GM12878 (cell line): ENCODE results near the gene CINP. TPM values are rescaled to one million over a fixed set of nuclear protein-coding genes. Genes with fewer than 3 reads are reported as not detected.

Experiments
- ATAC-seq: fragments of 200-7000 bp; cut with Tn5 transposase; 3 replicates; pipeline ENCODE4 v1.9.1; 2020; ENCODE audit warnings: mild to moderate bottlenecking, moderate library complexity
- BruUV-seq: library from RNA; stranded (reverse); fragments of 400-500 nt; replicated peaks from 2 replicates; lab custom pipeline; 2021; lab: Mats Ljungman, UMichigan
- CTCF ChIA-PET: fragments of 300-600 bp; sonication (Branson Sonifier 250); formaldehyde crosslinking; extraction: SDS; loops from one replicate; lab custom pipeline; 2021; ENCODE audit warnings: inconsistent platforms; lab: Yijun Ruan, JAX
- POLR2A ChIA-PET: fragments of 350-600 bp; formaldehyde crosslinking; extraction: SDS; loops from one replicate; lab custom pipeline; 2021; ENCODE audit warnings: inconsistent platforms; lab: Charles Lee
- RAD21 ChIA-PET: fragments of 300-600 bp; sonication (Branson Sonifier 250); formaldehyde crosslinking; loops from one replicate; lab custom pipeline; 2023; ENCODE audit warnings: antibody characterized with exemption; ENCODE audit not compliant: unreplicated experiment; lab: Charles Lee
- SMC1A ChIA-PET: fragments of 300-600 bp; sonication (Branson Sonifier 250); formaldehyde crosslinking; loops from one replicate; lab custom pipeline; 2023; ENCODE audit not compliant: unreplicated experiment, uncharacterized antibody; lab: Charles Lee
- DNase-seq: peaks from one replicate; pipeline ENCODE4 v3.0.0-alpha.2; 2011; ENCODE audit warnings: low read depth, low spot score
- FAIRE-seq: peaks from 3 replicates; lab custom pipeline; 2011; peaks lifted over from hg19 to GRCh38; lab: Jason Lieb, UNC
- H2AFZ ChIP-seq: 2 replicates; pipeline ENCODE4 v1.6.0; 2011; ENCODE audit warnings: low read depth, low read length, control low read depth; ENCODE audit not compliant: control insufficient read depth
- H3K27ac ChIP-seq: 2 replicates; pipeline ENCODE4 v1.5.1; 2011; ENCODE audit warnings: control low read depth; ENCODE audit not compliant: control insufficient read depth, insufficient read depth
- H3K27me3 ChIP-seq, 2 experiments: replicated peaks in 1 of 2; 2 replicates each; pipeline versions ENCODE4 v1.6.0 to v1.6.1; 2011; ENCODE audit warnings: low read length in 1 of 2; ENCODE audit not compliant: control insufficient read depth in 2 of 2, insufficient read depth in 2 of 2
- H3K36me3 ChIP-seq, 2 experiments: 2 replicates each; pipeline ENCODE4 v1.5.1; 2011; ENCODE audit warnings: low read length in 1 of 2; ENCODE audit not compliant: control insufficient read depth in 2 of 2, insufficient read depth in 2 of 2
- H3K4me1 ChIP-seq: 2 replicates; pipeline ENCODE4 v1.6.1; 2011; ENCODE audit warnings: mild to moderate bottlenecking, low read length, moderate library complexity, mixed read lengths; ENCODE audit not compliant: control insufficient read depth, insufficient read depth
- H3K4me2 ChIP-seq: 2 replicates; pipeline ENCODE4 v1.6.0; 2011; ENCODE audit warnings: control low read depth; ENCODE audit not compliant: control insufficient read depth, insufficient read depth
- H3K4me3 ChIP-seq: fragments of 200-600 bp; sonication (generic); 2 replicates; pipeline ENCODE4 v1.5.1; 2016
- H3K79me2 ChIP-seq: 2 replicates; pipeline ENCODE4 v1.6.0; 2011; ENCODE audit warnings: low read length; ENCODE audit not compliant: control insufficient read depth, insufficient read depth
- H3K9ac ChIP-seq: 2 replicates; pipeline ENCODE4 v1.8.0; 2011; ENCODE audit warnings: low read length, control low read depth, mixed read lengths; ENCODE audit not compliant: control insufficient read depth, insufficient read depth
- H3K9me3 ChIP-seq: replicated peaks from 3 replicates; pipeline ENCODE4 v1.5.1; 2011; ENCODE audit warnings: mild to moderate bottlenecking, low read length; ENCODE audit not compliant: control insufficient read depth, insufficient read depth
- H4K20me1 ChIP-seq: 2 replicates; pipeline ENCODE4 v1.6.0; 2011; ENCODE audit not compliant: control insufficient read depth, insufficient read depth
- CBX3 ChIP-seq: fragments of 200-600 bp; sonication (generic); IDR thresholded peaks from 2 replicates; pipeline ENCODE4 v1.6.1; 2016; ENCODE audit warnings: low read depth, borderline replicate concordance
- ETV6 ChIP-seq, 2 experiments: fragments of 450-650 bp in 1 of 2; IDR thresholded peaks in 1 of 2; conservative IDR thresholded peaks in 1 of 2; 2 replicates each; pipeline ENCODE4 v1.6.1; 2014; ENCODE audit warnings: antibody characterized with exemption in 1 of 2, borderline replicate concordance in 1 of 2, low read depth in 1 of 2, mild to moderate bottlenecking in 1 of 2, moderate library complexity in 1 of 2
- HDAC2 ChIP-seq: fragments of 200-600 bp; sonication (generic); IDR thresholded peaks from 2 replicates; pipeline ENCODE4 v1.6.1; 2017
- JUND ChIP-seq: IDR thresholded peaks from 2 replicates; pipeline ENCODE4 v1.6.1; 2012; ENCODE audit warnings: low read depth, mild to moderate bottlenecking, low read length, improper control_type of control experiment, moderate library complexity
- PAX8 ChIP-seq: fragments of 450-650 bp; IDR thresholded peaks from 2 replicates; pipeline ENCODE4 v1.6.1; 2017; ENCODE audit warnings: mild to moderate bottlenecking, moderate library complexity
- RB1 ChIP-seq: fragments of 450-650 bp; formaldehyde crosslinking; IDR thresholded peaks from 2 replicates; pipeline ENCODE4 v1.6.1; 2017; ENCODE audit warnings: mild to moderate bottlenecking, borderline replicate concordance
- SRF ChIP-seq, 2 experiments: IDR thresholded peaks; 2 replicates each; pipeline ENCODE4 v1.6.1; 2011; ENCODE audit warnings: low read depth in 2 of 2, low read length in 2 of 2, mild to moderate bottlenecking in 1 of 2, moderate library complexity in 1 of 2
- TARDBP ChIP-seq: IDR thresholded peaks from 2 replicates; pipeline ENCODE4 v1.6.1; 2016; ENCODE audit warnings: borderline replicate concordance
- TCF7 ChIP-seq: IDR thresholded peaks from 2 replicates; pipeline ENCODE4 v1.6.1; 2014; ENCODE audit warnings: antibody characterized with exemption, borderline replicate concordance
- ZNF622 ChIP-seq: fragments of 450-650 bp; IDR thresholded peaks from 2 replicates; pipeline ENCODE4 v1.6.1; 2017; ENCODE audit warnings: mild to moderate bottlenecking, inconsistent platforms
- WGBS: methylation state at CpG from one replicate; pipeline ENCODE4 v1.1.6; 2016; ENCODE audit warnings: low lambda C conversion rate; ENCODE audit not compliant: insufficient replicate concordance, insufficient coverage; ENCODE audit errors: missing lambda C conversion rate; 5-methylcytosine and 5-hydroxymethylcytosine counted together
- in situ Hi-C: fragments of 300-500 bp; cut with MboI; formaldehyde crosslinking; loops from 9 replicates; pipeline ENCODE4 v1.14.3; 2018; ENCODE audit warnings: mixed read lengths
- intact Hi-C: fragments of 100-400 bp; cut with micrococcal nuclease; formaldehyde crosslinking; loops from one replicate; pipeline ENCODE4 v1.14.2; 2022; ENCODE audit not compliant: unreplicated experiment
- polyA plus RNA-seq, 11 experiments: library from polyadenylated mRNA; depleted of rRNA in 4 of 11; unstranded in 6 of 11; stranded (reverse) in 5 of 11; fragments of >200 nt; fragmentation: Nextera tagmentation in 4 of 11; fragmentation: Illumina TruSeq in 1 of 11; extraction: Ambion mirVana in 4 of 11; extraction: Trizol in 1 of 11; gene quantifications; 1 replicate in 1 of 11; 2 replicates in 10 of 11; pipeline versions ENCODE4 v1.2.1 to v1.2.3, GENCODE V29; 2011 to 2016; ENCODE audit warnings: inconsistent platforms in 2 of 11, missing spikeins in 2 of 11, low read depth in 1 of 11
- total RNA-seq, 4 experiments: library from RNA; depleted of rRNA in 3 of 4; stranded (reverse); fragments of >200 nt in 3 of 4; fragmentation: Illumina TruSeq in 1 of 4; extraction: Trizol in 1 of 4; gene quantifications; 2 replicates each; pipeline versions ENCODE4 v1.2.1 to v1.2.3, GENCODE V29; 2013 to 2021
- TF ChIP-seq, protein P1 (sequence below): IDR thresholded peaks from 2 replicates; pipeline ENCODE4 v1.6.1; 2012; ENCODE audit warnings: improper control_type of control experiment, low read depth, low read length; ENCODE audit not compliant: insufficient replicate concordance
- TF ChIP-seq, protein P2 (sequence below): IDR thresholded peaks from 2 replicates; pipeline ENCODE4 v1.6.1; 2012; ENCODE audit warnings: low read depth, low read length, improper control_type of control experiment
- TF ChIP-seq, protein P3 (sequence below): fragments of 450-650 bp; IDR thresholded peaks from 2 replicates; pipeline ENCODE4 v1.6.1; 2017; ENCODE audit warnings: mild to moderate bottlenecking
- TF ChIP-seq, protein P4 (sequence below): fragments of 450-650 bp; conservative IDR thresholded peaks from 2 replicates; pipeline ENCODE4 v1.6.1; 2017; ENCODE audit warnings: mild to moderate bottlenecking, moderate library complexity

CINP gene
- total and polyA plus RNA-seq, 10 of the 15 experiments (the other 5 are each of a cell fraction or from before 2014, with no cell fraction given), result 45.4 to 73.3 (median 52.9) TPM

DNA sequence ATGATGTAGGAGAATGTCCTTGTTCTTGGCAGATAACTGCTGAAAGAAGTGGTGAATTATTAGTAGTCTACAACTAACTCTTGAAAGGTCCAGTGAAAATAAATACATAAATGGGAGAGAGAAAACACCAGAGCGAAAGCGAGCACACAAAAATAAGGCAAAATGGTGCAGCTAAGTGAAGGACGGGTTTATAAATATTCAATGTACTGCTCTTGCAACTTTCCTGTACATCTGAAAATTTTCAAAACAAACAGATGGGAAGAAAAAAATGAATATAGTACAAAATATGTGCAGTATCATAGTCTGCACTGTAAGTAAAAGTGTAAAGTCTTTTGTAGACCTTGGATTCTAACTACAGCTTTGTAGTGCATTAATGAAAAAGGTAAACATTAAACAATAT is 59.0 kb downstream of the CINP start:
- in situ Hi-C loops, result loop anchor here (25.0 kb wide), 1 partner anchor 541 kb away; the partner anchor contains the start of gene PPP2R5C
- H2AFZ ChIP-seq, result no peak overlapping the region
- intact Hi-C loops, result no loop called here
- H4K20me1 ChIP-seq, result no peaks in the 10 kb centered on the region
- 97% methylated on average over 3 of the region's 3 CpGs for WGBS
- SMC1A ChIA-PET, result interaction anchor here (1.8 to 3.1 kb wide), 2 partner anchors 11 to 342 kb away, joined by 5 to 15 read pairs; no protein-coding TSS in a partner anchor
- POLR2A ChIA-PET, result interaction anchor here (0.5 to 0.6 kb wide), 2 partner anchors 15 to 104 kb away, joined by 3 read pairs; no protein-coding TSS in a partner anchor
- no peaks in the 10 kb centered on the region; the same call in 1 of the 2 replicates for H3K4me1 ChIP-seq
- no peaks in the 10 kb centered on the region for H3K9me3 ChIP-seq
- no TSS peak for BruUV-seq
- FAIRE-seq (no peak), DNase-seq (no peak), ATAC-seq (no peak)
- CTCF ChIA-PET, result interaction anchor here (1.2 to 3.2 kb wide), 2 partner anchors 11 to 13 kb away, joined by 4 to 19 read pairs; no protein-coding TSS in a partner anchor
- no peak overlapping the region for H3K9ac ChIP-seq
- no peak overlapping the region for H3K4me3 ChIP-seq
- no peaks in the 10 kb centered on the region for H3K27me3 ChIP-seq
- no peak overlapping the region for H3K4me2 ChIP-seq
- H3K36me3 ChIP-seq, result no peaks in the 10 kb centered on the region
- no peak overlapping the region for H3K27ac ChIP-seq
- no peaks in the 10 kb centered on the region for H3K79me2 ChIP-seq
- RAD21 ChIA-PET, result interaction anchor here (1.0 to 1.9 kb wide), 2 partner anchors 11 to 312 kb away, joined by 5 to 8 read pairs; no protein-coding TSS in a partner anchor
- TF ChIP-seq, protein P1, sequence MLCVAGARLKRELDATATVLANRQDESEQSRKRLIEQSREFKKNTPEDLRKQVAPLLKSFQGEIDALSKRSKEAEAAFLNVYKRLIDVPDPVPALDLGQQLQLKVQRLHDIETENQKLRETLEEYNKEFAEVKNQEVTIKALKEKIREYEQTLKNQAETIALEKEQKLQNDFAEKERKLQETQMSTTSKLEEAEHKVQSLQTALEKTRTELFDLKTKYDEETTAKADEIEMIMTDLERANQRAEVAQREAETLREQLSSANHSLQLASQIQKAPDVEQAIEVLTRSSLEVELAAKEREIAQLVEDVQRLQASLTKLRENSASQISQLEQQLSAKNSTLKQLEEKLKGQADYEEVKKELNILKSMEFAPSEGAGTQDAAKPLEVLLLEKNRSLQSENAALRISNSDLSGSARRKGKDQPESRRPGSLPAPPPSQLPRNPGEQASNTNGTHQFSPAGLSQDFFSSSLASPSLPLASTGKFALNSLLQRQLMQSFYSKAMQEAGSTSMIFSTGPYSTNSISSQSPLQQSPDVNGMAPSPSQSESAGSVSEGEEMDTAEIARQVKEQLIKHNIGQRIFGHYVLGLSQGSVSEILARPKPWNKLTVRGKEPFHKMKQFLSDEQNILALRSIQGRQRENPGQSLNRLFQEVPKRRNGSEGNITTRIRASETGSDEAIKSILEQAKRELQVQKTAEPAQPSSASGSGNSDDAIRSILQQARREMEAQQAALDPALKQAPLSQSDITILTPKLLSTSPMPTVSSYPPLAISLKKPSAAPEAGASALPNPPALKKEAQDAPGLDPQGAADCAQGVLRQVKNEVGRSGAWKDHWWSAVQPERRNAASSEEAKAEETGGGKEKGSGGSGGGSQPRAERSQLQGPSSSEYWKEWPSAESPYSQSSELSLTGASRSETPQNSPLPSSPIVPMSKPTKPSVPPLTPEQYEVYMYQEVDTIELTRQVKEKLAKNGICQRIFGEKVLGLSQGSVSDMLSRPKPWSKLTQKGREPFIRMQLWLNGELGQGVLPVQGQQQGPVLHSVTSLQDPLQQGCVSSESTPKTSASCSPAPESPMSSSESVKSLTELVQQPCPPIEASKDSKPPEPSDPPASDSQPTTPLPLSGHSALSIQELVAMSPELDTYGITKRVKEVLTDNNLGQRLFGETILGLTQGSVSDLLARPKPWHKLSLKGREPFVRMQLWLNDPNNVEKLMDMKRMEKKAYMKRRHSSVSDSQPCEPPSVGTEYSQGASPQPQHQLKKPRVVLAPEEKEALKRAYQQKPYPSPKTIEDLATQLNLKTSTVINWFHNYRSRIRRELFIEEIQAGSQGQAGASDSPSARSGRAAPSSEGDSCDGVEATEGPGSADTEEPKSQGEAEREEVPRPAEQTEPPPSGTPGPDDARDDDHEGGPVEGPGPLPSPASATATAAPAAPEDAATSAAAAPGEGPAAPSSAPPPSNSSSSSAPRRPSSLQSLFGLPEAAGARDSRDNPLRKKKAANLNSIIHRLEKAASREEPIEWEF, result no peak
- TF ChIP-seq, protein P2, sequence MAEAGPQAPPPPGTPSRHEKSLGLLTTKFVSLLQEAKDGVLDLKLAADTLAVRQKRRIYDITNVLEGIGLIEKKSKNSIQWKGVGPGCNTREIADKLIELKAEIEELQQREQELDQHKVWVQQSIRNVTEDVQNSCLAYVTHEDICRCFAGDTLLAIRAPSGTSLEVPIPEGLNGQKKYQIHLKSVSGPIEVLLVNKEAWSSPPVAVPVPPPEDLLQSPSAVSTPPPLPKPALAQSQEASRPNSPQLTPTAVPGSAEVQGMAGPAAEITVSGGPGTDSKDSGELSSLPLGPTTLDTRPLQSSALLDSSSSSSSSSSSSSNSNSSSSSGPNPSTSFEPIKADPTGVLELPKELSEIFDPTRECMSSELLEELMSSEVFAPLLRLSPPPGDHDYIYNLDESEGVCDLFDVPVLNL, result no peak
- no peak for TF ChIP-seq HDAC2
- no peak for TF ChIP-seq ZNF622
- TF ChIP-seq JUND, result no peak
- TF ChIP-seq TARDBP, result no peak
- TF ChIP-seq CBX3, result no peak
- TF ChIP-seq RB1, result no peak
- TF ChIP-seq, protein P3, sequence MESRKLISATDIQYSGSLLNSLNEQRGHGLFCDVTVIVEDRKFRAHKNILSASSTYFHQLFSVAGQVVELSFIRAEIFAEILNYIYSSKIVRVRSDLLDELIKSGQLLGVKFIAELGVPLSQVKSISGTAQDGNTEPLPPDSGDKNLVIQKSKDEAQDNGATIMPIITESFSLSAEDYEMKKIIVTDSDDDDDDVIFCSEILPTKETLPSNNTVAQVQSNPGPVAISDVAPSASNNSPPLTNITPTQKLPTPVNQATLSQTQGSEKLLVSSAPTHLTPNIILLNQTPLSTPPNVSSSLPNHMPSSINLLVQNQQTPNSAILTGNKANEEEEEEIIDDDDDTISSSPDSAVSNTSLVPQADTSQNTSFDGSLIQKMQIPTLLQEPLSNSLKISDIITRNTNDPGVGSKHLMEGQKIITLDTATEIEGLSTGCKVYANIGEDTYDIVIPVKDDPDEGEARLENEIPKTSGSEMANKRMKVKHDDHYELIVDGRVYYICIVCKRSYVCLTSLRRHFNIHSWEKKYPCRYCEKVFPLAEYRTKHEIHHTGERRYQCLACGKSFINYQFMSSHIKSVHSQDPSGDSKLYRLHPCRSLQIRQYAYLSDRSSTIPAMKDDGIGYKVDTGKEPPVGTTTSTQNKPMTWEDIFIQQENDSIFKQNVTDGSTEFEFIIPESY, result no peak
- no peak for TF ChIP-seq TCF7
- no peak for TF ChIP-seq ETV6 (conservative IDR thresholded peaks at IDR 0.05 in 1 of 2, IDR thresholded peaks at IDR 0.05 in 1 of 2; ENCODE audit: borderline replicate concordance in 1 of 2, low read depth in 1 of 2)
- no peak for TF ChIP-seq PAX8
- no peak for TF ChIP-seq SRF (IDR thresholded peaks at IDR 0.05; ENCODE audit: low read depth in 2 of 2, low read length in 2 of 2)
- TF ChIP-seq, protein P4, sequence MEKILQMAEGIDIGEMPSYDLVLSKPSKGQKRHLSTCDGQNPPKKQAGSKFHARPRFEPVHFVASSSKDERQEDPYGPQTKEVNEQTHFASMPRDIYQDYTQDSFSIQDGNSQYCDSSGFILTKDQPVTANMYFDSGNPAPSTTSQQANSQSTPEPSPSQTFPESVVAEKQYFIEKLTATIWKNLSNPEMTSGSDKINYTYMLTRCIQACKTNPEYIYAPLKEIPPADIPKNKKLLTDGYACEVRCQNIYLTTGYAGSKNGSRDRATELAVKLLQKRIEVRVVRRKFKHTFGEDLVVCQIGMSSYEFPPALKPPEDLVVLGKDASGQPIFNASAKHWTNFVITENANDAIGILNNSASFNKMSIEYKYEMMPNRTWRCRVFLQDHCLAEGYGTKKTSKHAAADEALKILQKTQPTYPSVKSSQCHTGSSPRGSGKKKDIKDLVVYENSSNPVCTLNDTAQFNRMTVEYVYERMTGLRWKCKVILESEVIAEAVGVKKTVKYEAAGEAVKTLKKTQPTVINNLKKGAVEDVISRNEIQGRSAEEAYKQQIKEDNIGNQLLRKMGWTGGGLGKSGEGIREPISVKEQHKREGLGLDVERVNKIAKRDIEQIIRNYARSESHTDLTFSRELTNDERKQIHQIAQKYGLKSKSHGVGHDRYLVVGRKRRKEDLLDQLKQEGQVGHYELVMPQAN, result no peak
